ENCODE data around the gene MYO16.

MYO16 gene

DNA sequence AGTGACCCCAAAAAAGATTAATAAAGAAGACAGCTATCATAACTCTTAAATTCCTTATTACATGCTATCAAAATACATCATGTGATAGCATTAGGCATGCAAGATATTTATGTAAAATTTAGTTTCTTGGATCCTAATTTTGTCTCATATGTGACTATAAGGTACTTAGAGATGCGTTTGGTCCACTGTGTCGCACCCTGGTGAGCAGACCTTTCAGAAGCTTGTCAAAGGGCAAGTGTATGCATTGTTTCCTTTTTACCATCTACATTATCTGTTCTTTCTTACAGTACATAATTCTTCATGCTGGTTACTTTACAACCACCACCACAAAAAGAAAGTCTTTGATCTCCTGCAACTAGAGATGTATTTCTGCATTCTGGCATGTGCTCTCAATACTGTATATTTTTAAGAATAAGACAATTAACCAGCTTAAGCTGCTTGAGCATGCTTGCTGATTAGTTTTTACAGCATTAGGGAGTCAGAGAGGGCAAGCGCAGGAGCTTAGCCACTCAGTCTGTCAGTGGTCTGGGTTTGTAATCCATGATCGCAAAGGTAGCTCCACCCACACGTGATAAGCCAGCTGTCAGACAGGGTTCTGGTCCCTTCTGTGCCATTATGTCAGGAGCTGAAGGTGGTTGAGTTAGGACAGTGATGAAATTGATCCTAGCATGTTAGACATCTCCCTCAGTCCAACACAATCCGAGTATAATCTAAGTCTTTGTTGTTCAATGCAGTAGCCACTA is 500.9 kb downstream of the MYO16 start:
- TF ChIP-seq, protein P1, sequence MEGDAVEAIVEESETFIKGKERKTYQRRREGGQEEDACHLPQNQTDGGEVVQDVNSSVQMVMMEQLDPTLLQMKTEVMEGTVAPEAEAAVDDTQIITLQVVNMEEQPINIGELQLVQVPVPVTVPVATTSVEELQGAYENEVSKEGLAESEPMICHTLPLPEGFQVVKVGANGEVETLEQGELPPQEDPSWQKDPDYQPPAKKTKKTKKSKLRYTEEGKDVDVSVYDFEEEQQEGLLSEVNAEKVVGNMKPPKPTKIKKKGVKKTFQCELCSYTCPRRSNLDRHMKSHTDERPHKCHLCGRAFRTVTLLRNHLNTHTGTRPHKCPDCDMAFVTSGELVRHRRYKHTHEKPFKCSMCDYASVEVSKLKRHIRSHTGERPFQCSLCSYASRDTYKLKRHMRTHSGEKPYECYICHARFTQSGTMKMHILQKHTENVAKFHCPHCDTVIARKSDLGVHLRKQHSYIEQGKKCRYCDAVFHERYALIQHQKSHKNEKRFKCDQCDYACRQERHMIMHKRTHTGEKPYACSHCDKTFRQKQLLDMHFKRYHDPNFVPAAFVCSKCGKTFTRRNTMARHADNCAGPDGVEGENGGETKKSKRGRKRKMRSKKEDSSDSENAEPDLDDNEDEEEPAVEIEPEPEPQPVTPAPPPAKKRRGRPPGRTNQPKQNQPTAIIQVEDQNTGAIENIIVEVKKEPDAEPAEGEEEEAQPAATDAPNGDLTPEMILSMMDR (IDR thresholded peaks at IDR 0.05; ENCODE audit: insufficient read depth, low read depth, low read length, missing control alignments) = no peak
- H3K4me3 ChIP-seq (ENCODE audit: low read depth, low read length) = no peak overlapping the region
- DNase-seq (ENCODE audit: low read depth) = no peak

GRCh38 chr13:109131698-109132257 is 502.4 kb downstream of the MYO16 start:
- peak; percentile 31 for DNase-seq (ENCODE audit: low read depth)
- no peak overlapping the region for H3K4me3 ChIP-seq (ENCODE audit: low read depth, low read length)
- TF ChIP-seq, protein P1 (IDR thresholded peaks at IDR 0.05; ENCODE audit: insufficient read depth, low read depth, low read length, missing control alignments) = no peak

- DNase-seq (ENCODE audit: low read depth) = no peak
- no peak overlapping the region for H3K4me3 ChIP-seq (ENCODE audit: low read depth, low read length)
- TF ChIP-seq, protein P1 (IDR thresholded peaks at IDR 0.05; ENCODE audit: insufficient read depth, low read depth, low read length, missing control alignments) = no peak
Observed at GRCh38 chr13:109135018-109135417, 505.6 kb downstream of the MYO16 start.

DNA sequence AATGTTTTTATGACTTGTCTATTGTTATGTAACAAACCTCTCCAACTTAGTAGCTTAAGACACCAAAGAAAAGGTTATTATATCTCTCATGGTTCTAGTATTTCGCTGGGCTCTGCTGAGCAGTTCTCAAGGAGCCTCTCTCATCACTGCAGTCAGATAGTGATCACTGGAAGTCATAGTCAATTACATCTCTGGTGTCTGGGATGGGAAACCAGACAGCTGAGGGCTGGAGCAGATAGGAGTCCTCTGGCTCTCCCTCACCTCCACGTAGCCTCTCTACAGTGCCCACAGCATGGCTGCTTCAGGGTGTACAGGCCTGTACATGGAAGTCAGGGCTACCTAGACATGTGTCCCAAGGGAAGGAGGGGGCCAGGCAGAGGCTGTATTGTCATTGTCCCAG is 507.5 kb downstream of the MYO16 start:
- H3K4me3 ChIP-seq (ENCODE audit: low read depth, low read length) = no peak overlapping the region
- DNase-seq (ENCODE audit: low read depth) = no peak
- TF ChIP-seq, protein P1 (IDR thresholded peaks at IDR 0.05; ENCODE audit: insufficient read depth, low read depth, low read length, missing control alignments) = no peak

GRCh38 chr13:109139346-109139745 is 509.9 kb downstream of the MYO16 start:
- no peak overlapping the region for H3K4me3 ChIP-seq (ENCODE audit: low read depth, low read length)
- TF ChIP-seq, protein P1 (IDR thresholded peaks at IDR 0.05; ENCODE audit: insufficient read depth, low read depth, low read length, missing control alignments) = no peak
- DNase-seq (ENCODE audit: low read depth) = no peak

GRCh38 chr13:109140054-109140453 is 510.6 kb downstream of the MYO16 start:
- no peak overlapping the region for H3K4me3 ChIP-seq (ENCODE audit: low read depth, low read length)
- no peak for DNase-seq (ENCODE audit: low read depth)
- TF ChIP-seq, protein P1 (IDR thresholded peaks at IDR 0.05; ENCODE audit: insufficient read depth, low read depth, low read length, missing control alignments) = no peak
